Measurements from ENCODE around the gene BABAM2.

GRCh38 chr2:27843992-27844391, 46.5 kb upstream of the BABAM2 start:
- TF ChIP-seq, protein P1, sequence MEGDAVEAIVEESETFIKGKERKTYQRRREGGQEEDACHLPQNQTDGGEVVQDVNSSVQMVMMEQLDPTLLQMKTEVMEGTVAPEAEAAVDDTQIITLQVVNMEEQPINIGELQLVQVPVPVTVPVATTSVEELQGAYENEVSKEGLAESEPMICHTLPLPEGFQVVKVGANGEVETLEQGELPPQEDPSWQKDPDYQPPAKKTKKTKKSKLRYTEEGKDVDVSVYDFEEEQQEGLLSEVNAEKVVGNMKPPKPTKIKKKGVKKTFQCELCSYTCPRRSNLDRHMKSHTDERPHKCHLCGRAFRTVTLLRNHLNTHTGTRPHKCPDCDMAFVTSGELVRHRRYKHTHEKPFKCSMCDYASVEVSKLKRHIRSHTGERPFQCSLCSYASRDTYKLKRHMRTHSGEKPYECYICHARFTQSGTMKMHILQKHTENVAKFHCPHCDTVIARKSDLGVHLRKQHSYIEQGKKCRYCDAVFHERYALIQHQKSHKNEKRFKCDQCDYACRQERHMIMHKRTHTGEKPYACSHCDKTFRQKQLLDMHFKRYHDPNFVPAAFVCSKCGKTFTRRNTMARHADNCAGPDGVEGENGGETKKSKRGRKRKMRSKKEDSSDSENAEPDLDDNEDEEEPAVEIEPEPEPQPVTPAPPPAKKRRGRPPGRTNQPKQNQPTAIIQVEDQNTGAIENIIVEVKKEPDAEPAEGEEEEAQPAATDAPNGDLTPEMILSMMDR (conservative IDR thresholded peaks at IDR 0.05; ENCODE audit: low read depth, low read length) = no peak
- TF ChIP-seq EZH2 (IDR thresholded peaks at IDR 0.05; ENCODE audit: low read length, unreplicated experiment) = no peak

All from PC-3 (cell line).